HG03457 (cell line): Measurements from ENCODE around the gene UST.
"Not testable (repeated sequence)": the region's sequence is repeated elsewhere in the genome, so short reads cannot be mapped to it uniquely, and the experiment has no call there.

Source experiments
- ATAC-seq: cut with Tn5 transposase; IDR thresholded peaks from one replicate; pipeline ENCODE4 v1.9.1; 2021; ENCODE audit warnings: moderate number of reproducible peaks; ENCODE audit not compliant: unreplicated experiment

The UST gene

DNA sequence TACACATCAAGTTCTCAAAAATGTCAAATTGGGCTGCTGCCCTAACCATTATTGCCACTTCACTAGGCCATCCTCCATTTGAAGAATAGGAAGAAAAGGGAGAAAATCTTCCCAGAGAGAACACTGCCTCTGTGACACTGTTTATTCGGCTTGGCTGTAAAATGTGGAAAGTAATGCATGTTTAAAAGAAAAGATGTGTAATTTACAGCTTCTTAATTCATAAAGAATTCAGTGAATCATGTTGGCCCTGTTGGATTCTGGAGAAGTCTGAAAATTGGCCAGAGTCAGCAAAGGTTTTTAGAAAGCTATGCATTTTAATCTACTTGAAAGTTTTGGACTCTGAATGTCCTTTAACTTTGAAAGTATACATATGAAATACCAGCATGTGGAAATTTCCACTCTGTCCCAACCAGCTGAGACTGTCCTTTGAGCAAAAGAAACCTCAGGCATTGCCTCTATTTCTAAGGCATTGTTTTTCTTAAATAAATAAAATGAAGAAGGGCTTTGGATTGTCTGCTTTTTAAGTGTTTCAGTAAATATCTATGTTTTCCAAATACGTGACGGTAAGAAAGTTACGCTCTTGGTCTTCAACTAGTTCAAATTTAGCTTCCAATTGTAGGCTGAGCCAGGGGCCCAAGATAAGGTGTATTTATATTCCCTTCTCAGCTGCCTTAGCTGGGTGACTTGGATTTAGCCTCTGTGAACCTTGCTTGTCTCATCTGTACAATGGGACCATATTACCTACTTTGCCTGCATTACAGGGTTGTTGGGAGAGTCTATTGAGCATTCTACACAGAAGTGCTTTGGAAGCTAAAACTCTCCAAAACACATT is 222.2 kb downstream of the UST start:
- no peak for ATAC-seq

DNA sequence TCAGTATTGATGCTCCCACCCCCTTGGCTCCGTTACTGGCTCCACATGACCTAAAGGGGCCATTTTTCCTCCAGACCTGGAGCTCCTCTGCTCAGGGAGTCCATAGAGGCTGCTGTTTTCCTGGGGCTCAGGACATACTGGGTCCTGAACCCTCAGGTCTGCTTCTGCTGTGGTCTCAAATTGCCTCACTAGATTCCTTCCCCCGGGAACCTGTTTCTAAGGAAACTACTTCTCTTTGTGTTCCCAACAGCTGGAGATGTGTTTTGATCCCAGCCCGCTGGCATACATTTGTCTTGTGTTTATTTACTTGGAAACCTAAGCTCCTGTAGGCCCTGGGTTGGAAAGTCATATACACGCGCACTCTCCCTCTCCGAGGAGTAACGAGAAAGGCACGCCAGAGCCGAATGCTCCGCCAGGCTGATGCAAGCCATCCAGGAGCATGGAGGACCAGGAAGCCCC is 222.8 kb downstream of the UST start:
- no peak for ATAC-seq

DNA sequence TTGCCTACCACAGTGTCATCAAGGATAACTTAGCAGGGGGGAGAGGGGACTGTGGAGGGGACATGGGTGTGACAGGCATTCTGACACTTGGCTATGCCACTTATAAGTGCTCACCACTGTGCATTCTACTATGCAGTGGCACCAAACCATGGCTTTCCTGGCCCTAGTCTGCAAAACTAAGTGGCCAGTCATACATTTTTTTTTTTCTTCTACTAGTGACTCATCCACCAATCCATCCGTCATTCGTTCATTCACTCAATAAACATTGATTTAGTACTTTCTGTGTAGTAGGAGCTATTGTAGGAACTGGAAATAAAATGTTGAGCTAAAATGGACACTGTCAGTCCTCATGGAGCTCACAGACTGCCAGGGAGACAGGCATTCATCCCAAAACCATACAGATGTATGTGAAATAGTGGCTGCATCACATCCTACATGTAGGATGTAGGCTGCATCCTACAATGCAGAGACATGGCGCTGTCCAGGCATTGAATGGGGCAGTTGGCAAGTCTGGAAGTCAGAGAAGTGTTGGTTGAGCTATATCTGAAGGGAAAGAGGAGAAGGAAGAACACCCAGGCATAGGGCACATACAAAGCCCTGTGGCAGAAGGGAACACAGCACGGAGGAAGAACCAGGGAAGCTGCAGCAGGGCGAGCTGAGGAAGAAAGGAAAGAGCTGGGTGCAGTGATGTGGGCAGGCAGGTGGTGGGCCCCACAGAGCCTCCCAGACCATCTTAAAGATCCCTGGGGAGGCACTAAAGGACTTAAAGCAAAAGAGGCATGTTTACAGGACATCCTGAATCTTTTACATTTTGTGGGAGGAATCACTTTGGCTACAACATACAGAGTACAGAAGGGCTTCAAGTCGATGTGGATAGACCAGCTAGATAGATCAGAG is 224.4 kb downstream of the UST start:
- ATAC-seq: no peak

DNA sequence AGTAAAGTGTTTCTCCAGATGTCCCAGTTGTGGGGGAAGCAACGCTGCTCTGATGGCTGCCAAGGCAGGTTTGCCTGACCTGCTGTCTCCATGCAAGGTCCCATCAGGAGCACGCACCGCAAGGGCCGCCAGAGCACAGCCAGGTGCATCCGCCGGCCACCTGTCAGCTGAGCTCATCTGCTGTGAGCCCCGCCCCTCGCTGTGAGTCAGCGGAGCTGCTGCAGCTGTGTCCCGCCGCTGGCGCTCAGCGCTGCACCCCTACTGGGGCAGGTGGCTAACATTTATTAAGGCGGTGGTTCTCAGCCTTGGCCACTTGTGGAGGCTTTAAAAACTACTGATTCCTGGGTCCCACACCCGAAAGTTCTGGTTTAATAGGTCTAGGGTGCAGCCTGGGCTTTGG is 225.7 kb downstream of the UST start:
- ATAC-seq: no peak

DNA sequence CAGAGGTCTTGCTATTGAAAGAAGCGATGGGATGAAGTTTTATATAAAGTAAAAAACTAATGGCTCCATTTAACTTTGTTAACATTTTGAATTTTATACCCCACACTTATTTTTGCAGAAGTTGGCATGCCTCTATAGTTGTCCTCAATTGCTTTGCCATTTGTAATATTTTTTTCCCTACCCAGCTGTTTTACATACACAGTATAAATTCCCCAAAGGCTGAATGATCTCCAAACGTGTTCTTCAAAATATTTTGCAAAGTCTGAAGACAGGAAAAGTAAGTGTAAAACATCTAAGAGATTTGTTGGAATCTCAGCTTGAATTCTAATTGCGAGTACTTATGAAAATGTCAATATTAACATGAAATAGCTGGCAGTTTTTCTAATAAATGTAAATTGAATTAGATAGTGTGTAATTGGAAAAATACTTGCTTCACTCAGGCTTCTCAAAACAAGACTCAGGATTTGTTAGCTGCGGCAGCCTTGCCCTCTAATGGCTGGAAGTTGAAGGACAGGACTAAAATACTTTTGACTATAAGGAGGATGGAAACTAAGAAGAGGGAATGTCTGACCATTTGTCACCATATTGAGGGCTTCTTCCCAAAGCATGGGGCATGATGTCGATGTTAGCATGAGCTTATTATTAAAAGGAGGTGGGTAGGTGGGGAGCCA is 226.8 kb downstream of the UST start:
- ATAC-seq: no peak

DNA sequence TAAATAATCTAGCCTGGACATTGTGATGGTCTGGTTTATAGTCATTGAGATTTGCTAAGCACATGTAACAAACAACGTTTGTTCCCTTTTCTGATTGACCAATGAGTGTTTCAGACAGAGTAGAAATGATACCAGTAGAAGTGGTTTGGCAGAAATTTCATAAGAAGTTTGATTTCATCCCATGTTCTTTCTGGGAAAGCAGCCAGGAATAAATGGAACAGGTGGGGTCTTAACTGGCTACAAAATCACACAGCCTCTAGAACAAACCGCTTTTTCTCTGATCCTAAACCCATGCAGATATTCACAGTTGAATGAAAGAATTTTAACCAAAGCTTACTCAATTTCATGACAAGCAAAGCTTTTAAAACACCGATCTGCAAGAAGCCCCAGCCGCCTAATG is 227.5 kb downstream of the UST start:
- ATAC-seq: no peak

DNA sequence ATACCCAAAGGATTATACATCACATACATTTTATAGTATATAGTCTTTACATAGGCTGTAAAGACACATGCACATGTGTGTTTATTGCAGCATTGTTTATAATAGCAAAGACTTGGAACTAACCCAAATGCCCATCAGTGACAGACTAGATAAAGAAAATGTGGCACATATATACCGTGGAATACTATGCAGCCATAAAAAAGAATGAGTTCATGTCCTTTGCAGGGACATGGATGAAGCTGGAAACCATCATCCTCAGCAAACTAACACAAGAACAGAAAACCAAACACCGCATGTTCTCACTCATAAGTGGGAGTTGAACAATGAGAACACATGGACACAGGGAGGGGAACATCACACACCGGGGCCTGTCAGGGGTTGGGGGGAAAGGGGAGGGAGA is 231.5 kb downstream of the UST start:
- not testable (repeated sequence) for ATAC-seq

DNA sequence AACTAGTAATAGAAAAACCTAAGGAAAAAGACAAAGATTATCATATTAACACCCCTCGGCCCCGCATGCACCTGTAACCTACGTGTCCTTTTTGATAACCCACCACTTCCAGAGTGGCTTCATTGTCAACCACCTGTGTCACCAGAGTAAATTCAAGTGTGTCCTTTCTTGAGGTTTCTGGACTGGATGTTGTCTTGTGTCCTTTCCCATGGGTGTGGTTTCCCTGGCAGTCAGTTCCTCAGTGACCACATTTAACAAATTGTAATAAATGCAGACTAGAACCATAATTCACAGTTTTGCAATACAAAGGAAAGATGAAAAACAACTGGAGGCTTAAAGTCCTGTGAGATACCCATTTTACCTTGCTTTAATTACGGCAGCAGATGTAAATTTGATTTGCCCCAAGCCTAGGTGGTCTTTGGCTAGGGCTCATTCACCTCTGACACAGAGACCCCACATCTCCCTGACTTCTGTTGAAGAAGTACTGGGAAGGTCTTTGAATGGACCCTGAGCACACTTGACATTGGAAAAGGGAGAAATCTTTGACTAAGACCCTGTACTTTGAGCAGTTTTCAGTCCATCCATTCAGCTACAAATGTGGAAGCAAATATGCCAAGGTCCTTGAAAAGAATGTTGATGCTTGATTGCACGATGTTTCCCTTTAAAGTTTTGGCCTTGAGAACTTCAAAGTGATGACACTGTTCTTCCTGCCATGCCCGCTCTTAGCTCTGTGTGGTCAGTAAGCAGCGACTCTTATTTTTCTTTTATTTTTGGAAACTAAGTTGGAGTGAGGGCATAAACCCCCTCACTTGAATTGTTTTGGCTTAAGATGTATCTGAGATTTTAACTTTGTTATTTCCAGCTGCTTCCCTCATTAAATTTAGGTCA is 232.4 kb downstream of the UST start:
- no peak for ATAC-seq

DNA sequence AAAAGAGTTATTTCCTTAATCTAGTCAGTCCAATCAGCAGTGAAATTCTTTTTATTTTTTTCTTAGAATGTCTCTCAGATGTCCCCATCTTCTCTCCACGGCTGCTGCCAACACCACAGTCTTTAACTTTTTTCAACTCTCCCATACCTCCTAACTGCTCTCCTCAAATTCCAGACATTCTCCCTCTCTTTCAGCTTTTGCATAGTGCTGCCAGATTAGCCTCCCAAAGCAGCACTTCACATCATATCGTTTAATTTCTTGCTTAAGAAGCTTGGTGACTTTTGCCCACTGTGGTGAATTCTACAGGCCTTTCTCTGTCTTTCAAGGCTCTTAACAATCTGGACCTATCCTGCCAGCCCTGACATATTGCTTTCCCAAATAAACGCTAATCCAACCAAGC is 233.4 kb downstream of the UST start:
- no peak for ATAC-seq

DNA sequence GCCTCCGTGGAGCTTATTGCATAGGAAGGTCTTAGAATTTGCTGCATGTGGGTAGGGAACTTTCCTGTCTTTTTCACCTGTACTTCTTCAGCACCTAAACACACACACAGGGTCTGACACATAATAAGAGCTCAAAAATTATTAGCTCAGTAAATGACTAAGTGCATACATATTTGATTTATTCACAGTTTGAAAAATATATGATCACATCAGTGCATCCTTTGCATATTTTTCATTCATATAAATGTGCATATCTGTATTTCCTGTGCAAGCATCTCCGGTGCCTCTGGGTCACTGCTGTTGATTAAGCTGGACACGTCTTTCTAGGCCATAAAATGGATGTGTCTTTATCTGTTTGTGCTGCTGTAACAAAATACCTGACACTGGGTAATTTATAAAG is 234.7 kb downstream of the UST start:
- no peak for ATAC-seq

DNA sequence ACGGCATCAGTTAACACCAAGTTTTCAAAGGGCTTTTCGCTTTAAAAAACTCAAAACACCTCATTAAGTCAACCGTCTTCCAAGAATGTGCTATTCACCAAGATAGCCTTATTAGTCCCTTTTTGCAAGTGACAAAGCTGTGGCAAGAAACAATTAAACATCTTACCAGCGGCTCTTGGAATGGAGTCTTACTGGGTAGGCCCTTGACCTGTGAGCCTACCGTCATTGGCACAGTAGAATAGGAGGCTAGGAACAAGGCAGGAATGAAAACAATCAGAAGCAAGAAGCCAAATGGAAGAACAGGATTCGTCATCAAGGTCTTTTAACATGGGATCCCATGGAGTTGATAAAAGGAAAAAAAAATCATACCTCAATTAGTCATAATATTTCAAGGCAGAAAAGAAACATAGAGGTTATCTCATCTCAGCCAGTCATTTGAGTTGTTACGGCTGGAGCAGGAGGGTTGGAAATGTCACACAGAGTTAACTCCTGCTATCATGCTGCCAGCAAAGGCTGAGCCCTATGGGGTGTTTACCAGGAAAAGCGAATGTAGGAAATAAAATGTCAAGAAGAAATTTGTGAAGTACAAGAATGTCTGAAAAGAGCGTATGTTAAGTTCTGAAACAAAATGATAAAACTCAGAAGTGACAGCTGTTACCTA is 236.4 kb downstream of the UST start:
- ATAC-seq: no peak

DNA sequence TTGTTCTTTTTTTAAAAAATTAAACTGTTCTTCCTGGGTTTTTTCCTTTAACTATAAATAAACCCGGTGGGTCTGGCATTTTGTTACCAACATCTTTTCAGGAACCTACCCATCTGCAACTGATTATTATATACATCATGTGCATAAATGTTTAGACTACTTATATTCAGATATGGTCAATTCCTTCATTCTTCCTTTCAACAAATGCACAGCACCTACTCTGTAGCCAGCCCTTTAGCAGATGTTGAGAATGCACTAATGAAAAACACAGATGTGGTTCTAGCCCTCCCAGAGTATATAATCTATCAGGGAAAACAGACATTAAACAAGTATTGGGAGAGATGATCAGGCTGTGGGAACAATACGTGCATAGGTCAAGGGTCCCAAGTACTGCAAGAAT is 237.1 kb downstream of the UST start:
- ATAC-seq: no peak

DNA sequence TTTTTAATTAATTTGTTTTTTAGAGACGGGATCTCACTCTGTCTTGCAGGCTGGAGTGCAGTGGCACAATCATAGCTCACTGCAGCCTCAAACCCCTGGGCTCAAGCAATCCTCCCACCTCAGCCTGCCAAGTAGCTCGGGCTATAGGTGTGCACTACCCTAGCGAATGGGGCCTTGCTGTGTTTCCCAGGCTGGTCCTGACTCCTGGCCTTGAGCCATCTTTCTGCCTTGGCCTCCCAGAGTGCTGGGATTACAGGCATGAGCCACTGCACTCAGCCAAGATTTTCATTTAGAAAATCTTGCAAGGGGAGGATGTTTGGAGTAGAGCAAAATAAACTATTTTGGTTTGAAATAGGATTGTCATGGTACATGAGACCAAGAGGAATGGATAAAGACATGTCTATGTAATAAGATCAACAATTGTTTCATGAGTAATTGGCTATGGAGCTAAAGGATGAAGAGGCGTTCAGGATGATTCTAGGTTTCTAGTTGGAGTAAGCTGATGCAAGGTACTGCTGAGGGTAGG is 237.8 kb downstream of the UST start:
- ATAC-seq: no peak

DNA sequence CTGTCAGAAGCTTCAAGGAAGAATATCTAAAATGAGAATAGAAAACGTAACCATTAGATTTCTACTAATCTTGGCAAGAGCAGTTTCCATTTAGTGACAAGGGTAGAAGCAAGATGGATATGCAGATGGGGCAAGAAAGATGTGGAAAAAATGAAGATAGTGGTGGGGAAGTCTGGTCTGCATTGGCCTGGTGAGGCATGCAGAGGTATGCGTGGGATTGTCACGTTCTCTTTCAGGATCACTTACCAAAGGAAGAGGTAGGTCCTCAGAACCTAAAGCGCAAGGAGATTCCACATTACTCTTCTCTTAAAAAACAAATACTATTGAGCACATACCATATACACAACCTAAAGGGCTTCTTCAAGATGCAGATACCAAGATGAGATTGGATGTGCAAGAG is 238.7 kb downstream of the UST start:
- ATAC-seq: no peak

DNA sequence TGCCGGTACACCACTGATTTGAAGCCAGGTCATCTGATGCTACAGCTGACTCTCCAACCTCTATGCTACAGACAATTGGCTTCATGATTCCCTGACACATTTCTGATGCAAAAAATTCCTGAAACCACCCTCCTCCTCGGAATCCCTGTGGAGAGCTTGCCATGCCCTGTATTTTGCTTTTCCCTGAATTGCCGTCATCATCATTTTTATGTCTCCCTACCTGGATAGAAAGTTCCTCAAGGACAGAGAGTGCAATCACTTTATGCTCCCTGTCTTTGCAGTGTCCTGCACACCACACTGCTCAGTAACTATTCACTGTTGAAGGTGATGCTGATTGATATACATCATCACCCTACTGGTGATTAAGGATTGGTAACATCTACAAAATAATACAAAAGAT is 239.8 kb downstream of the UST start:
- no peak for ATAC-seq

DNA sequence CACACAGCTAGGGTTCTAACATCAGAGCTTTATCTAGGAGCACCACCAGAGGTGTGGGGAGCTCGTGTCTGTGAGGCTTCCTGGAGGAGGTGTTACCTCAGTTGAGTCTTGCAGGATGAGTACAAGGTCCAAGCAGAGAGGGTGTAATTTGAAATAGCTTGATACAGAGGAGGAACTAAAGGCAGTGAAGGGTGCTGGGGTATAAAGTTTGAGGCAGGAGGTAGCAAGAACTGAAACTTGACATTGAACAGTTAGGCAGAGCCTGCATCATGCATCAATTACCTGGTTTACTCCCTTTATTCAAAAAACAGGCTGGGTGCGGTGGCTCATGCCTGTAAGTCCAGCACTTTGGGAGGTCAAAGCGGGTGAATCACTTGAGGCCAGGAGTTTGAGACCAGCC is 241.2 kb downstream of the UST start:
- no peak for ATAC-seq

DNA sequence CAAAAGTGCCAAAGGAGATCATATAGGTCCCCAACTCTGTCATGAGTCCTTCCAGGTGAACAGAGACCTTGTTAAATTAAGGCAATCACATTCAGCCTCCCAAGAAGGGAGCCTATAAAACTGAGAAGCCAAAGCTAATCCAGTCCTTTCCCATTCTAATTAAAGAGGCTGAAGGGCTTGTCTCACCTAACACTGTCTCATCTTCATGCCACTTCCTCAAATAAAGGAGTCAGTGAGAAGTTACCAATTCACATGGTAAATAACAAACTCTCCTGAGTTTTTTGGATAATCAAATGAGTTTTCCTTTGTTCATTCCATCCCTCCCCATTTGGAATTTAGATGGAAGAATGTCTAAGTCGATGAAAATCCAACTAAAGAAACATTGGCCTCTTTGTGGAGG is 242.8 kb downstream of the UST start:
- no peak for ATAC-seq

DNA sequence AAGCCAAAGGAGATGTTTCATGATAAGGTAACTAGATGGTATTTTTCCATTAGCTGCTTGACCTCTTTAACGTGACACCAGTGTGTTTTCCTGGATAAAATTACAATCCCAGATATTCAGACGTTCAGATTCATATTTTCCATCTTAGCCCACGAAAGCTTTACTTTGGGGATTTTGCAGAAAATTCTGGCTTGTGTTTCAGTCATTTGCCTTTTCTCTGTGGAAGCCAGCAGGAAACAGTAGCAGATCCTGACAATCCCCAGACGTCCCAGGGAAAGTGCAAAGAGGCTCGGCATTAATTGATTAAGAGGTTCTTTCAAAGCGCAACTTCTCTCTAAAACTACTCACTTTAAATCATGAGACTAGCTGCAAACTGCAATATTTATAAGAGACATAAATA is 243.6 kb downstream of the UST start:
- no peak for ATAC-seq

DNA sequence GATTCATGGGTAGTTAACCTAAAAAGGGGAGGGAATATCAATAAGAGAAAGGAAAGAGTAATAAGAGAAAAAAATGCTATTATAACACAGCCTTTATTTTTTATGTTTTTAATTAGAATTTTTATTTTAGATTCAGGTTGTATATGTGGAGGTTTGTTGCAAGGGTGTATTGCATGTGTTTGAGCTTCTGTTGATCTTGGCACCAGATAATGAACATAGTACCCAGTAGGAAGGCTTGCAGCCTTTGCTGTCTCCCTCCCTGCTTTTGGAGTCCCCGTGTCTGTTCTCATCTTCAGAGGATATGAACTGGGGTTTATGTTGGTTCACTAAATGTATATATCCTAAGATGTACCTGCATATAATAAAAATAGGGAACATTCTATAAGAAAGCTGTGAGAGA is 250.0 kb downstream of the UST start:
- ATAC-seq: no peak

DNA sequence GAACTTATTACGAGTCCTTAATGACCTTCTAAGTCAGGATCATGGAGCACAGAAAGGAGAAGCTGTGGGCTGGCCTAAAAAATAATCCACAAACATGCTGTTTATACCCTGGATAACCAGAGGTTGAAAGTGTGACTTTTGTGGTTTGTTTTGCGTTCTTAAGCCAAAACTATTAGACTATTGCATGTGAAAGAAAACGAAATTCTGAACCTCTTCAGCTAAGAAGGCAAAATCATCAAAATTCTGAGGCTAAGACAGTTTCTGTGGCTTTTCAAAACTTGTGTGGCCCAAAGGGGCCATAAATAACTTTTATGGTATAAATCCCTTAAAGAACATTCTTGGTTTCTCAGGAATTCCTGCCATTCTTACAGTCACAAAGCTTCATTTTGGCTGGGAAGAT is 251.0 kb downstream of the UST start:
- no peak for ATAC-seq
